ENCODE data around the gene NYNRIN. TPM values are rescaled to one million over a fixed set of nuclear protein-coding genes. Genes with fewer than 3 reads are reported as not detected.

NYNRIN gene
- total RNA-seq, 4 donors from 2014 or later = 3.2 to 15.5 (median 10.3) TPM

- Histone ChIP-seq H3K36me3 (no peaks in the 10 kb centered on the region), H3K4me3 (no peak overlapping the region), H3K9me3 (no peaks in the 10 kb centered on the region), H3K27me3 (no peaks in the 10 kb centered on the region), H3K4me1 (peaks cover 0 to 26% (median 11%) of the 10 kb centered on the region in 4 donors), H3K27ac (no peak overlapping the region)
- DNase-seq = no peak
- TF ChIP-seq CTCF (IDR thresholded peaks at IDR 0.05) (no peak), POLR2A (IDR thresholded peaks at IDR 0.05) (no peak)
These were observed 35.4 kb upstream of the NYNRIN start for GRCh38 chr14:24363401-24363800.

GRCh38 chr14:24364841-24365240 is 34.0 kb upstream of the NYNRIN start:
- Histone ChIP-seq H3K4me1 (peaks cover 0 to 33% (median 15%) of the 10 kb centered on the region in 4 donors), H3K36me3 (no peaks in the 10 kb centered on the region), H3K9me3 (no peaks in the 10 kb centered on the region), H3K27ac (peak overlapping the region in 1 of 4 donors; percentile 87), H3K4me3 (no peak overlapping the region), H3K27me3 (no peaks in the 10 kb centered on the region)
- DNase-seq = no peak
- TF ChIP-seq POLR2A (IDR thresholded peaks at IDR 0.05) (no peak), CTCF (IDR thresholded peaks at IDR 0.05) (no peak)

- peak; percentile 83 to 93 (median 85) for DNase-seq
- H3K27ac ChIP-seq = peak overlapping the region; percentile 73 to 87 (median 80)
- H3K27me3 ChIP-seq = no peaks in the 10 kb centered on the region
- TF ChIP-seq POLR2A (IDR thresholded peaks at IDR 0.05) = no peak
- TF ChIP-seq CTCF (IDR thresholded peaks at IDR 0.05) = peak; percentile 74 to 92 (median 86)
- peaks cover 0 to 33% (median 15%) of the 10 kb centered on the region in 4 donors for H3K4me1 ChIP-seq
- H3K36me3 ChIP-seq = no peaks in the 10 kb centered on the region
- H3K9me3 ChIP-seq = no peaks in the 10 kb centered on the region
- peak overlapping the region; percentile 38 to 65 (median 56) for H3K4me3 ChIP-seq
These were observed 33.0 kb upstream of the NYNRIN start for GRCh38 chr14:24365600-24366412.

- no peaks in the 10 kb centered on the region for H3K9me3 ChIP-seq
- TF ChIP-seq CTCF (IDR thresholded peaks at IDR 0.05) = no peak
- no peak for TF ChIP-seq POLR2A (IDR thresholded peaks at IDR 0.05)
- peak overlapping the region; percentile 73 to 87 (median 80) for H3K27ac ChIP-seq
- no peaks in the 10 kb centered on the region for H3K36me3 ChIP-seq
- no peak for DNase-seq
- no peaks in the 10 kb centered on the region for H3K27me3 ChIP-seq
- H3K4me1 ChIP-seq = peaks cover 0 to 33% (median 15%) of the 10 kb centered on the region in 4 donors
- peak overlapping the region; percentile 38 to 65 (median 56) for H3K4me3 ChIP-seq
These were observed 32.4 kb upstream of the NYNRIN start for GRCh38 chr14:24366413-24366720.

- peak overlapping the region; percentile 38 to 65 (median 56) for H3K4me3 ChIP-seq
- H3K4me1 ChIP-seq = peaks cover 0 to 33% (median 15%) of the 10 kb centered on the region in 4 donors
- peak in 2 of 6 experiments; percentile 0 to 6 for TF ChIP-seq CTCF (IDR thresholded peaks at IDR 0.05)
- peak; percentile 33 to 50 for TF ChIP-seq POLR2A (IDR thresholded peaks at IDR 0.05)
- H3K36me3 ChIP-seq = no peaks in the 10 kb centered on the region
- DNase-seq = peak; percentile 85 to 92 (median 89)
- H3K27me3 ChIP-seq = no peaks in the 10 kb centered on the region
- no peaks in the 10 kb centered on the region for H3K9me3 ChIP-seq
- H3K27ac ChIP-seq = peak overlapping the region; percentile 73 to 87 (median 80)
These were observed 31.9 kb upstream of the NYNRIN start for GRCh38 chr14:24366721-24367513.

All from Peyer's patch (tissue), 4 donors.